Measurements from ENCODE around the gene ALLC.

GRCh38 chr2:3712831-3713503 lies 55.0 kb downstream of the ALLC start:
- TF ChIP-seq POLR2A (IDR thresholded peaks at IDR 0.05) (no peak), CTCF (IDR thresholded peaks at IDR 0.05) (no peak)
